CD1c-positive myeloid dendritic cell (primary cell): ENCODE measurements around the gene UCHL1.

Experiments used
- DNase-seq: peaks from one replicate; pipeline ENCODE4 v3.0.0-alpha.2; 2016; ENCODE audit errors: extremely low spot score

Gene UCHL1

DNA sequence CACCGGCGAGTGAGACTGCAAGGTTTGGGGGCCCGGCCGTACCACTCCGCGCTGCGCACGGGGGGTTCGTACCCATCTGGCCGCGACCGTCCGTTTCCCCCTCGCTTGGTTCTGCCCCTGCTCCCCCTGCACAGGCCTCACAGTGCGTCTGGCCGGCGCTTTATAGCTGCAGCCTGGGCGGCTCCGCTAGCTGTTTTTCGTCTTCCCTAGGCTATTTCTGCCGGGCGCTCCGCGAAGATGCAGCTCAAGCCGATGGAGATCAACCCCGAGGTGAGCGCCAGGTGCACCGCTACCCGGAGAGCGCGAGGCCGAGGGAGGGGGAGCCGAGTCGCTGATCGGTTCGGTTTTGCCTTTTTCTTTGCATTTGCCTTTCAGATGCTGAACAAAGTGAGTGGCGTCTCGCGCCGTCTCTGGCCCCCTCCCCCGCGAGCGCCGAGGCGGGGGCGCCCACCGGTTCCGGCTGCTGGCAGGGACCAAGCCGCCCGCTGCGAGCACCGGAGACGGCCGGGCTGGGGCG, at the start of gene UCHL1:
Gene UCHL1 (plus strand): TSS at position 189 of the 517 bp plus-strand sequence. CDS start 49 bp downstream, at position 238.
- DNase-seq, result no peak

- DNase-seq, result no peak
These were observed 49.4 kb upstream of the UCHL1 start for GRCh38 chr4:41207291-41207831.

- no peak for DNase-seq
These were observed 47.5 kb upstream of the UCHL1 start for GRCh38 chr4:41209187-41209586.

- DNase-seq, result no peak
These were observed 46.8 kb upstream of the UCHL1 start for GRCh38 chr4:41209901-41210300.

DNA sequence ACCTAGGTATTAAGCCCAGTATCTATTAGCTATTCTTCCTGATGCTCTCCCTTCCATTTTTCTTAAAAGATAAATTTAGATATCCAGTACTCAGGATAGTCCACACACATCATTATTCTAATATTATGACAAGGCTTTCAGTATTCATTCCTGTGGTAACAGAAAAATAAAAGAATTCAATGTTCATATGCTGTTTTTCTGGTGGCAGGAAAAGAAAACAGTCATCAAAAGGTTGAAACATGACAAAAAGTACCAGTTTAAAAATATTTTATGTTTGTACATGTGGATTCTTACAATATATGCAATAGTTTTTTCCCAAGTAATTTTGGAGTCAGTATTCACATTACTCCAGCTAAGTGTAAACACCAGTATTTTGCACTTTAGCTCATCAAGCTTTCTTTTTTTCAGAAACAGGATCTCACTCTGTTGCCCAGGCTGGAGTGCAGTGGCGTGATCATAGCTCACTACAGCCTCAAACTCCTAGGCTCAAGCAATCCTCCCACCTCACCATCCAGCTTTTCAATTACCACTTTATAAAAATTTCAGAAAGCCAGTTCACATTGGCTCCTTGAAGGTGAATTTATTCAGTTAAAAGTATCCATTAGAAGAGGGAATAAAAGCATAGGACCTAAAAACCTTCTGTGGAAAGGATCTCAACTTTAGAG, 44.6 kb upstream of the UCHL1 start:
- DNase-seq, result no peak

- DNase-seq, result no peak
These were observed 44.0 kb upstream of the UCHL1 start for GRCh38 chr4:41212616-41213203.

GRCh38 chr4:41213625-41214135, 43.0 kb upstream of the UCHL1 start:
- no peak for DNase-seq

- peak; percentile 72 for DNase-seq
These were observed 42.4 kb upstream of the UCHL1 start, which contains the start of gene APBB2 for GRCh38 chr4:41214136-41214824. APBB2 (minus strand) TSS chr4:41214542; CDS start chr4:41033254, 181,288 bp downstream.

DNA sequence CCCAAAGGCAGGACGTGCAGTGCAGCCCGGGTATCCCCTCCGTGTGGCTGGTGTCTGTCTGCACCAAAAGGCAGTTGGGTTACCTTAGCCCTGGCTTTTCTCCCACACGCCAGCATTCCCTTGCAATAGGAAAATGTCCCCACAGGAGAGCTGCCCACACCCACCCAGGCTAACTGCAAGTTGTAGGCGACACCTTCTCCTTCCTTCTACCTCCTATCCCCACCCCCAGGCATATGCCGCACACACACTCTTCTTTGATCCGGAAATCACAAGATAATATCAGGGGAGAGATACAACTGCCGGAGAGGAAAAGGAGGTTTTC, 41.9 kb upstream of the UCHL1 start:
- DNase-seq, result no peak

GRCh38 chr4:41215155-41215554, 41.6 kb upstream of the UCHL1 start:
- no peak for DNase-seq

GRCh38 chr4:41215969-41216293, 40.8 kb upstream of the UCHL1 start:
- DNase-seq, result no peak

GRCh38 chr4:41216294-41217019, 40.3 kb upstream of the UCHL1 start:
- peak; percentile 24 for DNase-seq

GRCh38 chr4:41217020-41217333, 39.8 kb upstream of the UCHL1 start:
- no peak for DNase-seq

DNA sequence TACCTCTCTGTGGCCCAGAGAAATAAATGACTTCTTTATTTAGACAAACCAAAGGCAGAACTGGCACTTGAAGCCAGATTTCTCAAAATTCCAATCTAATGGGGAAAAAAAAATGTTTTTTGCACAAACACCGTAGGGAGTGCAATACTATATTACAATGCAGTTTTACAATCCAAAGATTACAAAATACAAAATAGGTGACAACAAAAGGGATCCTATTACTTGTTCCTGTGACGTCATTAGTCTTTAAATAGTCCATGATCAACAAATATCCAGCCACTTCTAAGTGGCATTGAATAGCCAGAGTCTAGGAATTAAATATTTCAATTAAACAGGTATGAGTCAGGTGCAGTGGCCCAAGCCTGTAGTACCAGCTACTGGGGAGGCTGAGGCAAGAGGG, 39.4 kb upstream of the UCHL1 start:
- no peak for DNase-seq

GRCh38 chr4:41218703-41219102, 38.0 kb upstream of the UCHL1 start:
- DNase-seq, result no peak

- DNase-seq, result no peak
These were observed 37.2 kb upstream of the UCHL1 start for GRCh38 chr4:41219421-41219950.

GRCh38 chr4:41221850-41222645, 34.7 kb upstream of the UCHL1 start:
- no peak for DNase-seq

DNA sequence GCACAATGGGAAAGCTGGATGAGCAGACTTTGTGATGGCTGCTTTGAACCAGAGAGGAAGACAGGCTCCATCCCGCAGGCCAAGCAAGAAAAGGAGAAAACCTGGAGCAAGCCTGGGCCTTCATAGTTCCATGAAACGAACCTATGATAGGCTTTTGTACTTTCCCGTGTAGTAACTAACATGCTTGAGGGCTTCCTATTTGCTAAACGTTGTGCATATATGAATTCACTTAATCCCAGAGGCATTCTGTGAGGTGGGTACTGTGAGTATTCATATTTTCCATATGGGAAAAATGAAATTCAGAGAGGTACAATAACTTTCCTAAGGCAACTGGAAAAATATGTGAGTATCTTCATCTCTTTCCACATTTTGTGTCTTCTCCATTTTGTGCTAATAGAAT, 28.8 kb upstream of the UCHL1 start:
- DNase-seq, result no peak

GRCh38 chr4:41232406-41232805, 24.3 kb upstream of the UCHL1 start:
- DNase-seq, result no peak

GRCh38 chr4:41232856-41233255, 23.9 kb upstream of the UCHL1 start:
- DNase-seq, result no peak

GRCh38 chr4:41236032-41236431, 20.7 kb upstream of the UCHL1 start:
- DNase-seq, result no peak
